ENCODE results near the gene SRXN1. TPM values are rescaled to one million over a fixed set of nuclear protein-coding genes. Genes with fewer than 3 reads are reported as not detected.

SRXN1 gene
- total RNA-seq, 1 experiment from 2014 or later: 42.6 TPM

DNA sequence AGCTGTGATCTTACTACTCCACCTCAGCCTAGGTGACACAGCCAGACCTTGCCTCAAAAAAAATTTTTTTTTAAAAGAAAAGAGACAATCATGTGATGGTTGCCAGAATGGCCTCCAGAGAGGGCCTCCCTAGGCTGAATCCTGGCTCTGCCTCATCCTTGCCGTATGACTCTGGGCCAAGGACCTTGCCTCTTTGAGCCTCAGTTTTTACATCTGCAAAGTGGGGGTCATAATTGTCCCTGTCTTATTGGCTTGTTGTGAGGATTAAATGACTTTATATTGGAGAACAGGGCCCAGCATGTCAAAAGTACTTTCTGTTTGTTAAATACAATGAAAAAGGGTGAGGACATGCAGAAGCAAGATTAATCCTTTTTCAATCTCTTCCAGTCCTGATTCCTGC lies 14.4 kb downstream of the SRXN1 start:
- ChIA-PET POLR2A (interaction anchor here (0.9 kb wide), 1 partner anchor 14 kb away, joined by 3 read pairs; no protein-coding TSS in a partner anchor), CTCF (interaction anchor here (5.4 kb wide), 1 partner anchor 8 kb away, joined by 36 read pairs; no protein-coding TSS in a partner anchor)
- Mint-ChIP-seq H3K27ac (ENCODE audit: low read depth, unreplicated experiment) (no peak overlapping the region), H3K36me3 (ENCODE audit: insufficient read depth, unreplicated experiment) (peaks cover under 1% of the 10 kb centered on the region), H3K4me3 (ENCODE audit: unreplicated experiment) (no peak overlapping the region), H3K9me3 (ENCODE audit: unreplicated experiment) (no peaks in the 10 kb centered on the region), H3K27me3 (ENCODE audit: insufficient read depth, unreplicated experiment) (peaks cover 11% of the 10 kb centered on the region), H3K4me1 (ENCODE audit: insufficient read depth, unreplicated experiment) (no peaks in the 10 kb centered on the region)
- TF ChIP-seq, protein P1, sequence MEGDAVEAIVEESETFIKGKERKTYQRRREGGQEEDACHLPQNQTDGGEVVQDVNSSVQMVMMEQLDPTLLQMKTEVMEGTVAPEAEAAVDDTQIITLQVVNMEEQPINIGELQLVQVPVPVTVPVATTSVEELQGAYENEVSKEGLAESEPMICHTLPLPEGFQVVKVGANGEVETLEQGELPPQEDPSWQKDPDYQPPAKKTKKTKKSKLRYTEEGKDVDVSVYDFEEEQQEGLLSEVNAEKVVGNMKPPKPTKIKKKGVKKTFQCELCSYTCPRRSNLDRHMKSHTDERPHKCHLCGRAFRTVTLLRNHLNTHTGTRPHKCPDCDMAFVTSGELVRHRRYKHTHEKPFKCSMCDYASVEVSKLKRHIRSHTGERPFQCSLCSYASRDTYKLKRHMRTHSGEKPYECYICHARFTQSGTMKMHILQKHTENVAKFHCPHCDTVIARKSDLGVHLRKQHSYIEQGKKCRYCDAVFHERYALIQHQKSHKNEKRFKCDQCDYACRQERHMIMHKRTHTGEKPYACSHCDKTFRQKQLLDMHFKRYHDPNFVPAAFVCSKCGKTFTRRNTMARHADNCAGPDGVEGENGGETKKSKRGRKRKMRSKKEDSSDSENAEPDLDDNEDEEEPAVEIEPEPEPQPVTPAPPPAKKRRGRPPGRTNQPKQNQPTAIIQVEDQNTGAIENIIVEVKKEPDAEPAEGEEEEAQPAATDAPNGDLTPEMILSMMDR (IDR thresholded peaks at IDR 0.05; ENCODE audit: unreplicated experiment): no peak
- DNase-seq (ENCODE audit: unreplicated experiment): no peak
- intact Hi-C loops (cut with micrococcal nuclease): no loop called here
- BruUV-seq (replicated peaks): no TSS peak

DNA sequence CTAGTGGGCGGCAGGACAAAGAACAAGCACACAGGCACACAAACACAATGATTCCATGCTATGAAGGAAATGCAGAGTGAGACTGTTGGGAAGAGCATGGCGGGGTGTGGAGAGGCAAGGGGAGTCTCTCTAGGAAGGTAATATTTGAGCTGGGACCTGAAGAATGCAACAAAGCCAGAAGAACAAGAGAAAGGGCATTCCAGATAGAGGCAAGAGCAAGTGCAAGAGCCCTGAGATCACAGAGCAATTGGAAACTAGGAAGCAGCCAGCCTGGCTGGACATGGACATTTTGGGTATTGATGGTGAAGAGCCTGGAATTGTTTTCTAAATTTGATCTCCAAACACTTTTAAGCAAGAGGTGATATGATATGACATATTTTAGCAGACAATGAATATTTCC lies 15.4 kb downstream of the SRXN1 start:
- TF ChIP-seq, protein P1 (IDR thresholded peaks at IDR 0.05; ENCODE audit: unreplicated experiment): no peak
- no peaks in the 10 kb centered on the region for H3K4me1 Mint-ChIP-seq (ENCODE audit: insufficient read depth, unreplicated experiment)
- no peaks in the 10 kb centered on the region for H3K9me3 Mint-ChIP-seq (ENCODE audit: unreplicated experiment)
- BruUV-seq (replicated peaks): no TSS peak
- H3K36me3 Mint-ChIP-seq (ENCODE audit: insufficient read depth, unreplicated experiment): no peaks in the 10 kb centered on the region
- intact Hi-C loops (cut with micrococcal nuclease): no loop called here
- CTCF ChIA-PET: interaction anchor here (5.4 kb wide), 1 partner anchor 9 kb away, joined by 36 read pairs; no protein-coding TSS in a partner anchor
- no peak overlapping the region for H3K4me3 Mint-ChIP-seq (ENCODE audit: unreplicated experiment)
- POLR2A ChIA-PET: no interaction called here
- DNase-seq (ENCODE audit: unreplicated experiment): no peak
- H3K27ac Mint-ChIP-seq (ENCODE audit: low read depth, unreplicated experiment): no peak overlapping the region
- H3K27me3 Mint-ChIP-seq (ENCODE audit: insufficient read depth, unreplicated experiment): peaks cover 11% of the 10 kb centered on the region

DNA sequence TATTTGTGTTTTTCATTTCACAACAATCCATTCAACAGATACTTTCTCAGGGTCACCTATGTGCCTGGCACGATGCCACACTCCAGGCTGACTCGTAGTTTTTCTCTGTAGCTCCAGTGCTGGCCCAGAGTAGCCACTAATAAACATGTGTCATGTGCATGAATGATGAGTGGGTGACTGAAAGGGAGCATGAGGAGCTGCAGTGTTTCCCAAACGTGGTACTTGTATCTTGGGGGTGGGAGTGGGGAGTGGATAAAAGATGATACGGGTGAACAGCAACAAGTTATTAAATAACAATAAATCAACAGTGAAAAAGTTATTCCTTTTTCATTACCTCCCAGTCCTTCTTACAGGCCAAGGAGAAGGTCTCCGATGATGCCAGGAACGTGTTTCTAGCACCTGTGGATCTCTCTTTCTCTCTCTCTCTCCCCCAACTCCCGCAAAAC lies 17.1 kb downstream of the SRXN1 start:
- peaks cover 11% of the 10 kb centered on the region for H3K27me3 Mint-ChIP-seq (ENCODE audit: insufficient read depth, unreplicated experiment)
- no TSS peak for BruUV-seq (replicated peaks)
- intact Hi-C loops (cut with micrococcal nuclease): no loop called here
- ChIA-PET POLR2A (interaction anchor here (0.6 to 0.7 kb wide), 3 partner anchors 13 to 379 kb away, joined by 3 read pairs; no protein-coding TSS in a partner anchor), CTCF (interaction anchor here (0.8 to 5.4 kb wide), 2 partner anchors 11 to 102 kb away, joined by 4 to 36 read pairs; no protein-coding TSS in a partner anchor)
- TF ChIP-seq, protein P1 (IDR thresholded peaks at IDR 0.05; ENCODE audit: unreplicated experiment): no peak
- H3K27ac Mint-ChIP-seq (ENCODE audit: low read depth, unreplicated experiment): no peak overlapping the region
- no peak overlapping the region for H3K4me3 Mint-ChIP-seq (ENCODE audit: unreplicated experiment)
- H3K4me1 Mint-ChIP-seq (ENCODE audit: insufficient read depth, unreplicated experiment): no peaks in the 10 kb centered on the region
- peak; percentile 24 for DNase-seq (ENCODE audit: unreplicated experiment)
- no peaks in the 10 kb centered on the region for H3K9me3 Mint-ChIP-seq (ENCODE audit: unreplicated experiment)
- no peaks in the 10 kb centered on the region for H3K36me3 Mint-ChIP-seq (ENCODE audit: insufficient read depth, unreplicated experiment)

DNA sequence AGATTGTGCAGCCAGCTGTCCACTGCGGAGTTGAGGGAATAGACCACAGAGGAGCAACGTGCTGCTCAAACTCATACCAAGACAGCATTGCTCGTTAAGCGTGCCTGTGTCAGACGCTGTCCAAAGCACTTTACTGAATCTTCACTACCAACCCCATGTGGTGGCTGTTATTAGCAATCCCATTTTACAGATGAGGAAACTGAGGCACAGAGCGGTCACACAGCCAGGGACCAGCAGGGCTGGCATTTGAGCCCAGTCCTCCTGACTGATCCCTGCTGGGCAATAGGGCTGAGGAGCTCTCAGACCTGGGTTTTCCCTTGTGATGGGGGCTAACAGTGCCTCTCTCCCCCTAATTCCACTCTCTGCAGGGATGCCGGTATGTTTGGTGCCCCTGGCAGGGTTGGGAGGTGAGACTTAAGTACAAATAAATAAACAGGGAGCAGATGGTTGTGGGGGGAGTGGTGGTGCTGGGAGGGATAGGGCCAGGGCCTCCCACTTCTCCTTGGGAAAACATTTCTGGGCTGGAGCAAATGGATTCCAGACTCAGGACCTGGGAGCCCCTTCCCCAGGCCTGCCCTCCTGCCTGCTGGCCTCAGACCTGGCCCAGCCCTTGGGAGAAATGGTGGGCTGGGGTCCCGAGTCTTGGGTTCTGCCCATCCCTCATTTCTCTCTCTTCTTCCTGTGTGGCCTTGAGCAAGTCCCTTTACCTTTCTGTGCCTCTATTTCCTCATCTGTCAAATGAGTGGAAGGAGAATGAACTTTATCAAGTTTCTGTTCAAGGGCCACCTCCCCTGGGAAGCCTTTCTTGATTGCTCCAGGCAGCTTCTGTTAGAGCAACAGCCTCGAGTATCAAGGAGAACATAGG lies 17.7 kb downstream of the SRXN1 start:
- BruUV-seq (replicated peaks): no TSS peak
- CTCF ChIA-PET: interaction anchor here (0.5 to 5.4 kb wide), 2 partner anchors 11 to 74 kb away, joined by 4 to 36 read pairs; no protein-coding TSS in a partner anchor
- H3K27ac Mint-ChIP-seq (ENCODE audit: low read depth, unreplicated experiment): no peak overlapping the region
- peaks cover 9% of the 10 kb centered on the region for H3K27me3 Mint-ChIP-seq (ENCODE audit: insufficient read depth, unreplicated experiment)
- no peak overlapping the region for H3K4me3 Mint-ChIP-seq (ENCODE audit: unreplicated experiment)
- no peak for DNase-seq (ENCODE audit: unreplicated experiment)
- POLR2A ChIA-PET: interaction anchor here (0.6 to 0.7 kb wide), 2 partner anchors 10 to 37 kb away, joined by 3 read pairs; no protein-coding TSS in a partner anchor
- H3K36me3 Mint-ChIP-seq (ENCODE audit: insufficient read depth, unreplicated experiment): no peaks in the 10 kb centered on the region
- TF ChIP-seq, protein P1 (IDR thresholded peaks at IDR 0.05; ENCODE audit: unreplicated experiment): no peak
- H3K4me1 Mint-ChIP-seq (ENCODE audit: insufficient read depth, unreplicated experiment): no peaks in the 10 kb centered on the region
- intact Hi-C loops (cut with micrococcal nuclease): no loop called here
- H3K9me3 Mint-ChIP-seq (ENCODE audit: unreplicated experiment): no peaks in the 10 kb centered on the region

Data from MCF 10A (cell line).